Spinal cord (tissue), 10 donors: ENCODE measurements around the gene CD27. TPM values are rescaled to one million over a fixed set of nuclear protein-coding genes. Genes with fewer than 3 reads are reported as not detected.
A peak's percentile ranks its signal among the peaks of the same experiment; 100 is the strongest.

ENCODE experiments used
- DNase-seq, 6 donors: peaks; one replicate each; pipeline versions ENCODE4 v3.0.0 to v3.0.0-alpha.2; 2013 to 2015; ENCODE audit warnings: low spot score in 6 of 6, low read depth in 4 of 6
- H3K27ac ChIP-seq: one replicate; pipeline ENCODE4 v1.5.1; 2013; ENCODE audit warnings: low read depth, low read length, control low read depth
- H3K27me3 ChIP-seq: one replicate; pipeline ENCODE4 v1.6.1; 2013; ENCODE audit warnings: low read length; ENCODE audit not compliant: control insufficient read depth, insufficient read depth
- H3K36me3 ChIP-seq: one replicate; pipeline ENCODE4 v1.6.1; 2013; ENCODE audit warnings: low read length; ENCODE audit not compliant: control insufficient read depth, insufficient read depth
- H3K4me1 ChIP-seq: one replicate; pipeline ENCODE4 v1.6.1; 2013; ENCODE audit warnings: low read length; ENCODE audit not compliant: control insufficient read depth, insufficient read depth
- H3K4me3 ChIP-seq: one replicate; pipeline ENCODE4 v1.5.1; 2013; ENCODE audit warnings: low read depth, low read length, control low read depth
- H3K9me3 ChIP-seq: one replicate; pipeline ENCODE4 v1.6.1; 2013; ENCODE audit warnings: low read length; ENCODE audit not compliant: control insufficient read depth, insufficient read depth
- WGBS: methylation state at CpG from one replicate; pipeline ENCODE4 v1.1.5; 2013; ENCODE audit warnings: missing lambda C conversion rate; ENCODE audit not compliant: insufficient coverage; 5-methylcytosine and 5-hydroxymethylcytosine counted together
- polyA plus RNA-seq, 2 donors: library from polyadenylated mRNA; unstranded; fragments of 120-200 nt; gene quantifications; one replicate each; pipeline ENCODE4 v1.2.1, GENCODE V29; 2013; ENCODE audit not compliant: insufficient read length in 2 of 2
- total RNA-seq, 2 donors: library from RNA; depleted of rRNA in 1 of 2; stranded (reverse); fragments of 120-200 nt in 1 of 2; fragments of >200 nt in 1 of 2; gene quantifications; one replicate each; pipeline versions ENCODE4 v1.2.3 to v1.2.4, GENCODE V29; 2013 to 2014
- donor health status: healthy.

The CD27 gene
- total and polyA plus RNA-seq, 4 donors, result 0.50 to 3.6 (median 1.7) TPM

DNA sequence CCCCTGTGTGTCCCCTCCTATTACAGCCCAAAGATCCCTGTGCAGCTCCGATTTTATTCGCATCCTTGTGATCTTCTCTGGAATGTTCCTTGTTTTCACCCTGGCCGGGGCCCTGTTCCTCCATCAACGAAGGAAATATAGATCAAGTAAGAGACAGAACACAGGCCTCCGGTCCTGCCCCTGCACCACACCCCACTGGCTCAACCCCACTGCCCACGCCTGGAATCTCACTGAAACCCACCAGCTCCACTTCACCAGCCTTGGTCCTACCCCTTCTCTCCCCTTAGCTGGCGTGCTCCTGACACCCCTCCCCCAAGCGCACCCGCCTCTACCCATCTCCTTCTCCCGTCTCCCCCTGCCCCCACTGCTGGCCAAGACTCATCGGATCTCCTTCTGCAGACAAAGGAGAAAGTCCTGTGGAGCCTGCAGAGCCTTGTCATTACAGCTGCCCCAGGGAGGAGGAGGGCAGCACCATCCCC lies 6.2 kb downstream of the CD27 start:
- H3K27ac ChIP-seq, result peak overlapping the region; percentile 97
- peak overlapping the region; percentile 72 for H3K4me3 ChIP-seq
- H3K36me3 ChIP-seq, result peaks cover 20% of the 10 kb centered on the region
- no peaks in the 10 kb centered on the region for H3K27me3 ChIP-seq
- H3K4me1 ChIP-seq, result peaks cover 38% of the 10 kb centered on the region
- peak in 1 of 6 donors; percentile 38 for DNase-seq
- no peaks in the 10 kb centered on the region for H3K9me3 ChIP-seq
- WGBS, result 7% methylated on average over 10 of the region's 11 CpGs

- peaks cover 38% of the 10 kb centered on the region for H3K4me1 ChIP-seq
- DNase-seq, result peak; percentile 74 to 98 (median 86)
- H3K36me3 ChIP-seq, result peaks cover 16% of the 10 kb centered on the region
- H3K4me3 ChIP-seq, result peak within 1 kb of the TSS; percentile 72
- H3K27ac ChIP-seq, result peak within 1 kb of the TSS; percentile 97
- 8% methylated on average over 23 of the region's 27 CpGs for WGBS
- H3K27me3 ChIP-seq, result no peaks in the 10 kb centered on the region
- no peaks in the 10 kb centered on the region for H3K9me3 ChIP-seq
These were observed 6.8 kb downstream of the CD27 start, which contains the start of gene TAPBPL for GRCh38 chr12:6451348-6452244. TSS of gene TAPBPL (plus strand) at chr12:6452042. CDS start at chr12:6452249, 207 bp downstream.

GRCh38 chr12:6452245-6452943 lies 7.6 kb downstream of the CD27 start:
- Histone ChIP-seq H3K36me3 (peaks cover 13% of the 10 kb centered on the region), H3K27me3 (no peaks in the 10 kb centered on the region), H3K9me3 (no peaks in the 10 kb centered on the region), H3K27ac (peak overlapping the region; percentile 97), H3K4me1 (peaks cover 38% of the 10 kb centered on the region), H3K4me3 (peak overlapping the region; percentile 72)
- 25% methylated on average over 7 of the region's 9 CpGs for WGBS
- peak in 2 of 6 donors; percentile 26 to 43 for DNase-seq

DNA sequence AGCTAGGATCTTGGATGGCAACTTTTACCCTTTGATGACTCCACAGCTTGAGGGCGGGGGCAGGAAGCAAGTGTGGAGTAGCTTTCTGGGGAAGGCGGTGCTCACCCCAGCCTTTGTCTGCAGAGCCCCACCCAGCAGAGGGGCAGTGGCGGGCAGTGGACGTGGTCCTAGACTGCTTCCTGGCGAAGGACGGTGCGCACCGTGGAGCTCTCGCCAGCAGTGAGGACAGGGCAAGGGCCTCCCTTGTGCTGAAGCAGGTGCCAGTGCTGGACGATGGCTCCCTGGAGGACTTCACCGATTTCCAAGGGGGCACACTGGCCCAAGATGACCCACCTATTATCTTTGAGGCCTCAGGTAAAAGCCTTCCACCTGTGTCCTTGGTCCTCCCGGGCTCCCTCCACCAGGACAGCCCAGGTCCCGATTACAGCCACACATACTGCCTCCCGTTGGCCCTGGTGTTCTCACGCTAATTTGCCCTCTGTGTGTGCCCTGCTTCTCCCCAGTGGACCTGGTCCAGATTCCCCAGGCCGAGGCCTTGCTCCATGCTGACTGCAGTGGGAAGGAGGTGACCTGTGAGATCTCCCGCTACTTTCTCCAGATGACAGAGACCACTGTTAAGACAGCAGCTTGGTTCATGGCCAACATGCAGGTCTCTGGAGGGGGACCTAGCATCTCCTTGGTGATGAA lies 8.3 kb downstream of the CD27 start:
- WGBS, result 85% methylated on average over 17 of the region's 17 CpGs
- Histone ChIP-seq H3K27ac (peak overlapping the region; percentile 97), H3K4me3 (peak overlapping the region; percentile 72), H3K4me1 (peaks cover 38% of the 10 kb centered on the region), H3K9me3 (no peaks in the 10 kb centered on the region), H3K36me3 (peaks cover 18% of the 10 kb centered on the region), H3K27me3 (no peaks in the 10 kb centered on the region)
- no peak for DNase-seq

DNA sequence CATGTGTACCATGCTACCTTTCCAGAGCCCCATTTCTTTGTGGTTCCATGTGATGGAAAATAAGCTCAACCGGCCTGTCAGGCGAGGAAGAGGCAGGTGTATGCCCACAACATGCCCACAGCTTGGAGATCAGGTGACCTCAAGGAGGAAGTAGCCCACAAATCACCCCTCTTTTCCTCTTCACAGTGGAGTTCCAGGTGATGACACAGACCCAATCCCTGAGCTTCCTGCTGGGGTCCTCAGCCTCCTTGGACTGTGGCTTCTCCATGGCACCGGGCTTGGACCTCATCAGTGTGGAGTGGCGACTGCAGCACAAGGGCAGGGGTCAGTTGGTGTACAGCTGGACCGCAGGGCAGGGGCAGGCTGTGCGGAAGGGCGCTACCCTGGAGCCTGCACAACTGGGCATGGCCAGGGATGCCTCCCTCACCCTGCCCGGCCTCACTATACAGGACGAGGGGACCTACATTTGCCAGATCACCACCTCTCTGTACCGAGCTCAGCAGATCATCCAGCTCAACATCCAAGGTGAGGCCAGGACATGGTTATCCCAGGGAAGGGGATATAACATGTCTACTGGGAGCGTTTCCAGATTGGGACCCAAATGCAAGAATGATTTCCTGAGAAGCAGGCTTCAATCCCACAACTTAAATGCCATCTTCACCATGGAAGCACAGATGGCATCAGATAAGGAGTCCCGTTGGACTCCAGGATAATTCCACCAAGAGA lies 12.6 kb downstream of the CD27 start:
- Histone ChIP-seq H3K4me1 (peaks cover 18% of the 10 kb centered on the region), H3K36me3 (peaks cover 50% of the 10 kb centered on the region), H3K9me3 (no peaks in the 10 kb centered on the region), H3K27ac (no peak overlapping the region), H3K27me3 (no peaks in the 10 kb centered on the region), H3K4me3 (no peak overlapping the region)
- DNase-seq, result no peak
- 91% methylated on average over 12 of the region's 12 CpGs for WGBS

- H3K4me3 ChIP-seq, result no peak overlapping the region
- no peaks in the 10 kb centered on the region for H3K27me3 ChIP-seq
- H3K27ac ChIP-seq, result no peak overlapping the region
- no peak for DNase-seq
- peaks cover 7% of the 10 kb centered on the region for H3K4me1 ChIP-seq
- H3K9me3 ChIP-seq, result no peaks in the 10 kb centered on the region
- peaks cover 57% of the 10 kb centered on the region for H3K36me3 ChIP-seq
- WGBS, result 94% methylated on average over 10 of the region's 14 CpGs
These were observed 13.7 kb downstream of the CD27 start for GRCh38 chr12:6458281-6459003.

- Histone ChIP-seq H3K27ac (no peak overlapping the region), H3K27me3 (no peaks in the 10 kb centered on the region), H3K9me3 (no peaks in the 10 kb centered on the region), H3K4me3 (no peak overlapping the region), H3K4me1 (peaks cover 6% of the 10 kb centered on the region), H3K36me3 (peaks cover 56% of the 10 kb centered on the region)
- 92% methylated on average over 2 of the region's 2 CpGs for WGBS
- peak in 1 of 6 donors; percentile 7 for DNase-seq
These were observed 14.2 kb downstream of the CD27 start for GRCh38 chr12:6459004-6459337.

DNA sequence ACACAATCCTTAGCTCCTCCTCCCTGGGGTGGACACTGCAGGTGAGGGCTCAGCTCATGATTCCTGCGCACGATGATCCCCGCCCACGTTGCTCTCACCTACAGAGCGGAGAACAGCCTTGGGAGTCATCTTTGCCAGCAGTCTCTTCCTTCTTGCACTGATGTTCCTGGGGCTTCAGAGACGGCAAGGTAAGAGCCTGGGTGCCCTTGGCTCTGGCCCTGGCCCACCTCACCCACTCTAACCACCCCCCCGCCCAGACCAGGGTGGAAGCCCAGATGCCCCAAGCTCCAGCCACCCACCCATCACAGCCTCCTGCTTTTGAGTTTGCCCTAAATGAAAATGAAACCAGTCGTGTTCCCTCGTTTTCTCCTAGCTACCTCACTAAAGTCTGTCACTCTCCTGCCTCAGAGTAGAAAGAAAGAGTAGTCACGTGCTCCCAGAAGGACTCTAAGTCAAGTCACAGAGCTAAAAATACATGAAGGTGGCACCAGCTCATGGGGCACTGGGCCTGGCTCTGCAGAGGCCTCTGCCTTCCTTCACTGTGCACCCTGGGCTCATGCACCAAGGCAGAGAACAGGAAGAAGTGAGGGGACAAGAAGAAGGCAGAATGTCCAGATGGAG lies 16.1 kb downstream of the CD27 start:
- Histone ChIP-seq H3K27ac (no peak overlapping the region), H3K4me3 (no peak overlapping the region), H3K4me1 (peaks cover 6% of the 10 kb centered on the region), H3K36me3 (peaks cover 69% of the 10 kb centered on the region), H3K27me3 (no peaks in the 10 kb centered on the region), H3K9me3 (no peaks in the 10 kb centered on the region)
- 89% methylated on average over 10 of the region's 10 CpGs for WGBS
- DNase-seq, result no peak
